A673 (cell line): ENCODE results near the gene TEX22. TPM values are rescaled to one million over a fixed set of nuclear protein-coding genes. Genes with fewer than 3 reads are reported as not detected.

Experiments used
- BruUV-seq: library from RNA; stranded (reverse); fragments of 400-500 nt; replicated peaks from 2 replicates; lab custom pipeline; 2021; lab: Mats Ljungman, UMichigan
- CTCF ChIA-PET: fragments of 300-600 bp; sonication (Branson Sonifier 250); formaldehyde crosslinking; loops from one replicate; lab custom pipeline; 2022; ENCODE audit warnings: antibody characterized with exemption; lab: Charles Lee
- POLR2A ChIA-PET: fragments of 300-600 bp; sonication (Branson Sonifier 250); formaldehyde crosslinking; loops from one replicate; lab custom pipeline; 2022; ENCODE audit warnings: antibody characterized with exemption; ENCODE audit not compliant: low non-redundant PET; lab: Charles Lee
- DNase-seq: peaks from one replicate; pipeline ENCODE4 v3.0.0-alpha.2; 2015; ENCODE audit warnings: low spot score
- H3K27ac ChIP-seq: fragments of 200-600 bp; sonication (generic); 2 replicates; pipeline ENCODE4 v1.5.1; 2016; ENCODE audit warnings: mixed run types, low read depth, mild to moderate bottlenecking, mixed read lengths, antibody characterized with exemption, low read length; ENCODE audit not compliant: poor library complexity, severe bottlenecking
- H3K27me3 ChIP-seq: fragments of 200-600 bp; sonication (generic); replicated peaks from 2 replicates; pipeline ENCODE4 v1.6.1; 2017; ENCODE audit warnings: mixed run types, low read depth, mild to moderate bottlenecking, mixed read lengths, antibody characterized with exemption, low read length; ENCODE audit not compliant: insufficient read depth, poor library complexity
- H3K36me3 ChIP-seq: fragments of 200-600 bp; sonication (generic); 2 replicates; pipeline ENCODE4 v1.6.1; 2016; ENCODE audit warnings: mixed run types, mild to moderate bottlenecking, mixed read lengths, antibody characterized with exemption, low read length; ENCODE audit not compliant: insufficient read depth, poor library complexity, severe bottlenecking
- H3K4me1 ChIP-seq: fragments of 200-600 bp; sonication (generic); 2 replicates; pipeline ENCODE4 v1.6.1; 2017; ENCODE audit warnings: mixed run types, mild to moderate bottlenecking, mixed read lengths, antibody characterized with exemption, low read length; ENCODE audit not compliant: insufficient read depth, poor library complexity, severe bottlenecking
- H3K4me3 ChIP-seq: fragments of 200-600 bp; sonication (generic); 2 replicates; pipeline ENCODE4 v1.5.1; 2016; ENCODE audit warnings: low read depth, mixed run types, mild to moderate bottlenecking, mixed read lengths, low read length; ENCODE audit not compliant: poor library complexity, severe bottlenecking
- H3K9me3 ChIP-seq: fragments of 200-600 bp; sonication (generic); 2 replicates; pipeline ENCODE4 v1.6.1; 2016; ENCODE audit warnings: mixed run types, low read depth, mild to moderate bottlenecking, mixed read lengths, antibody characterized with exemption, low read length; ENCODE audit not compliant: poor library complexity, severe bottlenecking
- CTCF ChIP-seq: fragments of 300-800, 200-600 bp; sonication (generic); conservative IDR thresholded peaks from 2 replicates; pipeline ENCODE4 v1.5.1; 2017; ENCODE audit warnings: low read depth, mild to moderate bottlenecking, antibody characterized with exemption, low read length, moderate library complexity, mixed read lengths
- EZH2 ChIP-seq: fragments of 200-600 bp; sonication (generic); IDR thresholded peaks from 2 replicates; pipeline ENCODE4 v1.6.1; 2017; ENCODE audit warnings: borderline replicate concordance, low read depth, mild to moderate bottlenecking, mixed read lengths, antibody characterized with exemption, low read length; ENCODE audit not compliant: poor library complexity, severe bottlenecking
- intact Hi-C: fragments of 100-400 bp; cut with micrococcal nuclease; formaldehyde crosslinking; loops from one replicate; pipeline ENCODE4 v1.10.0; 2022; ENCODE audit not compliant: unreplicated experiment
- total RNA-seq: library from RNA; stranded (reverse); gene quantifications from 2 replicates; pipeline ENCODE4 v1.2.3, GENCODE V29; 2021

Gene TEX22
- total RNA-seq, 1 experiment from 2014 or later, result 2.7 TPM

GRCh38 chr14:105420101-105420973, 22.0 kb downstream of the TEX22 start:
- TF ChIP-seq CTCF (no peak), EZH2 (no peak)
- ChIA-PET POLR2A (no interaction called here), CTCF (no interaction called here)
- H3K27ac ChIP-seq, result peak overlapping the region; percentile 91
- no TSS peak for BruUV-seq
- intact Hi-C loops, result no loop called here
- H3K36me3 ChIP-seq, result peaks cover 8% of the 10 kb centered on the region
- DNase-seq, result no peak
- H3K9me3 ChIP-seq, result no peaks in the 10 kb centered on the region
- H3K27me3 ChIP-seq, result no peaks in the 10 kb centered on the region
- H3K4me1 ChIP-seq, result peaks cover 28% of the 10 kb centered on the region
- peak overlapping the region; percentile 97 for H3K4me3 ChIP-seq

- POLR2A ChIA-PET, result no interaction called here
- intact Hi-C loops, result no loop called here
Observed at GRCh38 chr14:105420974-105421674, 22.8 kb downstream of the TEX22 start.

More at GRCh38 chr14:105420974-105421674, 22.8 kb downstream of the TEX22 start:
- Histone ChIP-seq H3K27me3 (no peaks in the 10 kb centered on the region), H3K4me1 (peaks cover 28% of the 10 kb centered on the region), H3K27ac (peak overlapping the region; percentile 91), H3K4me3 (peak overlapping the region; percentile 97), H3K9me3 (no peaks in the 10 kb centered on the region), H3K36me3 (peaks cover 10% of the 10 kb centered on the region)
- no peak for TF ChIP-seq CTCF
- TF ChIP-seq EZH2, result no peak
- BruUV-seq, result no TSS peak
- CTCF ChIA-PET, result no interaction called here
- DNase-seq, result no peak
